Activated CD4-positive, alpha-beta memory T cell treated with anti-CD3 and anti-CD28 coated beads, Interleukin-2, amount 10 ng/mL, durations not matched to agents 7 days and 5 days (primary cell): ENCODE measurements around the gene TLCD4. TPM values are rescaled to one million over a fixed set of nuclear protein-coding genes. Genes with fewer than 3 reads are reported as not detected.
"Not testable (repeated sequence)": the region's sequence is repeated elsewhere in the genome, so short reads cannot be mapped to it uniquely, and the experiment has no call there.

Source experiments
- CTCF ChIA-PET: fragments of 350-600 bp; sonication (Branson Sonifier 250); formaldehyde crosslinking; loops from one replicate; lab custom pipeline; 2021; ENCODE audit warnings: antibody characterized with exemption, inconsistent platforms; lab: Charles Lee
- POLR2A ChIA-PET: fragments of 350-600 bp; sonication (Branson Sonifier 250); formaldehyde crosslinking; loops from one replicate; lab custom pipeline; 2021; ENCODE audit warnings: antibody characterized with exemption; lab: Charles Lee
- DNase-seq: peaks from one replicate; pipeline ENCODE4 v3.0.0-alpha.2; 2020
- H3K27ac Mint-ChIP-seq: one replicate; pipeline ENCODE4 v1.8.0; 2021; ENCODE audit warnings: mild to moderate bottlenecking, mixed read lengths
- H3K27me3 Mint-ChIP-seq: one replicate; pipeline ENCODE4 v1.8.0; 2021; ENCODE audit warnings: mixed read lengths
- H3K36me3 Mint-ChIP-seq: one replicate; pipeline ENCODE4 v1.8.0; 2021; ENCODE audit warnings: low read depth, mixed read lengths
- H3K4me1 Mint-ChIP-seq: one replicate; pipeline ENCODE4 v1.8.0; 2021; ENCODE audit warnings: mixed read lengths
- H3K4me3 Mint-ChIP-seq: one replicate; pipeline ENCODE4 v1.8.0; 2021; ENCODE audit warnings: mild to moderate bottlenecking, mixed read lengths
- H3K9me3 Mint-ChIP-seq: one replicate; pipeline ENCODE4 v1.8.0; 2021; ENCODE audit warnings: mixed read lengths
- total RNA-seq, 2 experiments: library from RNA; stranded (reverse); gene quantifications; one replicate each; pipeline ENCODE4 v1.2.3, GENCODE V29; 2021

TLCD4 gene
- total RNA-seq, 2 experiments from 2014 or later, result 0.03 TPM; not detected in 1

GRCh38 chr1:95132762-95133161 lies 15.6 kb downstream of the TLCD4 start:
- no peaks in the 10 kb centered on the region for H3K4me1 Mint-ChIP-seq
- H3K9me3 Mint-ChIP-seq, result no peaks in the 10 kb centered on the region
- H3K36me3 Mint-ChIP-seq, result no peaks in the 10 kb centered on the region
- no peak for DNase-seq
- POLR2A ChIA-PET, result no interaction called here
- peaks cover 3% of the 10 kb centered on the region for H3K27me3 Mint-ChIP-seq
- CTCF ChIA-PET, result no interaction called here
- no peak overlapping the region for H3K27ac Mint-ChIP-seq
- H3K4me3 Mint-ChIP-seq, result no peak overlapping the region

DNA sequence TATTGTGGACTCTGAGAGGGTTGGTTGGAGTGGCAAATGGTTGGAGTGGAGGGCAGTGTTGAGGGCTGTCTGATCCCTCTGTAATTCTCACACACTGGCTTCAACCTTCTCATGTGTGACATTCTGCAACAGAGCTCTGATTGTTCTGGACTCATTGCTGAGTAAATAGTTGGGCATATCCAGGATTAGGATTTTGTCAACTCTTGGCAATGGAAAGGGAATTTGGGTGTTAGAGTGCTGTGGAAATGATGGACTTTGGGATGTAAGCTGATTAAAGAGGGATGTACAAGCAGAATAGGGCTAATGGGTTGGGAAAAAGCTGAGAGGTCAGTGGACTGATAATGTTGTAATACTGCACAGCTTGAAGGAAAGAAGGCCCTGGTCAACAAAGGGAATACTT lies 16.5 kb downstream of the TLCD4 start:
- POLR2A ChIA-PET, result no interaction called here
- Mint-ChIP-seq H3K9me3 (no peaks in the 10 kb centered on the region), H3K27ac (no peak overlapping the region), H3K27me3 (peaks cover under 1% of the 10 kb centered on the region), H3K4me1 (no peaks in the 10 kb centered on the region), H3K36me3 (no peaks in the 10 kb centered on the region), H3K4me3 (no peak overlapping the region)
- no peak for DNase-seq
- CTCF ChIA-PET, result no interaction called here

- Mint-ChIP-seq H3K4me3 (no peak overlapping the region), H3K27me3 (no peaks in the 10 kb centered on the region), H3K4me1 (no peaks in the 10 kb centered on the region), H3K27ac (no peak overlapping the region), H3K36me3 (no peaks in the 10 kb centered on the region), H3K9me3 (no peaks in the 10 kb centered on the region)
- ChIA-PET CTCF (no interaction called here), POLR2A (no interaction called here)
- no peak for DNase-seq
Measured at GRCh38 chr1:95138223-95138622, 21.1 kb downstream of the TLCD4 start.

DNA sequence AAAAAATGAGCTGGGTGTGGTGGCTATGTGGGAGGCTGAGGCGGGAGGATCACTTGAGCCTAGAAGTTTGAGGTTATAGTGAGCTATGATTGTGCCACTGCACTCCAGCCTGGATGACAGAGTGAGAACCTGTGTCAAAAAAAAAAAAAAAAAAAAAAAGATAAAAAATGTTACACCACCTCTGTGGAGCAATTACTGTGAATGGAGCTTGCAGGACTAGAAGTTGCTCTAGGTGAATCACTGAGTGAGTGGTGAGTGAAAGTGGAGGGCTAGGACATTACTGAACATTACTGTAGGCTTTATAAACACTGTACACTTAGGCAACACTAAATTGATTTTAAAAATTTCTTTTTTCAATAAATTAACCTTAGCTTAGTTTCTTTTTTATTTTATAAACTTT lies 21.9 kb downstream of the TLCD4 start:
- POLR2A ChIA-PET, result no interaction called here
- CTCF ChIA-PET, result no interaction called here
- no peak for DNase-seq
- Mint-ChIP-seq H3K4me1 (no peaks in the 10 kb centered on the region), H3K27me3 (no peaks in the 10 kb centered on the region), H3K9me3 (no peaks in the 10 kb centered on the region), H3K27ac (no peak overlapping the region), H3K4me3 (no peak overlapping the region), H3K36me3 (no peaks in the 10 kb centered on the region)

GRCh38 chr1:95140791-95141190 lies 23.6 kb downstream of the TLCD4 start:
- no peak for DNase-seq
- ChIA-PET CTCF (no interaction called here), POLR2A (no interaction called here)
- no peak overlapping the region for H3K27ac Mint-ChIP-seq
- no peaks in the 10 kb centered on the region for H3K36me3 Mint-ChIP-seq
- no peaks in the 10 kb centered on the region for H3K9me3 Mint-ChIP-seq
- H3K27me3 Mint-ChIP-seq, result no peaks in the 10 kb centered on the region
- H3K4me1 Mint-ChIP-seq, result no peaks in the 10 kb centered on the region
- no peak overlapping the region for H3K4me3 Mint-ChIP-seq

- H3K9me3 Mint-ChIP-seq, result no peaks in the 10 kb centered on the region
- POLR2A ChIA-PET, result no interaction called here
- CTCF ChIA-PET, result no interaction called here
- H3K27me3 Mint-ChIP-seq, result no peaks in the 10 kb centered on the region
- no peak overlapping the region for H3K4me3 Mint-ChIP-seq
- no peak for DNase-seq
- no peaks in the 10 kb centered on the region for H3K36me3 Mint-ChIP-seq
- H3K27ac Mint-ChIP-seq, result no peak overlapping the region
- no peaks in the 10 kb centered on the region for H3K4me1 Mint-ChIP-seq
Measured at GRCh38 chr1:95145493-95145892, 28.3 kb downstream of the TLCD4 start.

- Mint-ChIP-seq H3K27ac (no peak overlapping the region), H3K36me3 (no peaks in the 10 kb centered on the region), H3K4me3 (no peak overlapping the region), H3K9me3 (no peaks in the 10 kb centered on the region), H3K4me1 (no peaks in the 10 kb centered on the region), H3K27me3 (no peaks in the 10 kb centered on the region)
- DNase-seq, result no peak
- ChIA-PET CTCF (no interaction called here), POLR2A (no interaction called here)
Measured at GRCh38 chr1:95146637-95147036, 29.5 kb downstream of the TLCD4 start.

DNA sequence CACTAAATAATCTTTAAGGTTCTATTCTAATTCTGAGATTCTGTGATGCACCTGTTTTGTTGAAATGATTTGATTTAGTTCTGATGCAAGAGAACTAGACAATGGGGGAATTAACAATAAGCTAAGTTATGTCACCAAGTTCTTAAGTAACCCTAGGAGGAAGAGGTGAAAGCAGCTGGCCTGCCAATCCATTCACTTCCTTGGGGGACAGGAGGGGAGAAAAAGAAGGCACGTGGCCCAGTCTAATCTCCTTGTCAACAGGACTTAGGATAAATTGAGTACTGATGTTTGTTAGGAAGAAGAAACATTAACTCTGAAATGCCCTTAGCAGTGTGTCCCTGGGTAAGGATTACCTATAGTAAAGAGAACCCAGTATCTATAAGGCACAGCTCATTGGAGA lies 36.9 kb downstream of the TLCD4 start:
- CTCF ChIA-PET, result no interaction called here

GRCh38 chr1:95165569-95165968 lies 48.4 kb downstream of the TLCD4 start:
- H3K27me3 Mint-ChIP-seq, CTCF ChIA-PET, H3K4me3 Mint-ChIP-seq, H3K9me3 Mint-ChIP-seq, DNase-seq, H3K27ac Mint-ChIP-seq, H3K36me3 Mint-ChIP-seq, H3K4me1 Mint-ChIP-seq, POLR2A ChIA-PET: not testable (repeated sequence)

More for the DNA sequence above, 36.9 kb downstream of the TLCD4 start:
- no peak overlapping the region for H3K4me3 Mint-ChIP-seq
- H3K27me3 Mint-ChIP-seq, result no peaks in the 10 kb centered on the region
- H3K4me1 Mint-ChIP-seq, result no peaks in the 10 kb centered on the region
- POLR2A ChIA-PET, result no interaction called here
- no peak for DNase-seq
- H3K9me3 Mint-ChIP-seq, result no peaks in the 10 kb centered on the region
- no peak overlapping the region for H3K27ac Mint-ChIP-seq
- H3K36me3 Mint-ChIP-seq, result no peaks in the 10 kb centered on the region

Other genes with a start within 250 kb of the TLCD4 start
- gene CNN3, start 190.2 kb upstream of the TLCD4 start, total RNA-seq, result 1 to 10 TPM; 1.6 TPM
- 1 to 10 TPM; 2.4 to 2.7 TPM for gene ALG14, start 44.4 kb upstream of the TLCD4 start, total RNA-seq
- 10 to 100 TPM; 16.5 to 17.9 TPM for gene RWDD3, start 116.9 kb downstream of the TLCD4 start, total RNA-seq